Measurements from ENCODE around the gene CCDC71.

CCDC71 gene

GRCh38 chr3:49124203-49124602, 41.9 kb downstream of the CCDC71 start:
- Histone ChIP-seq H3K9ac (ENCODE audit: low read depth, low read length) (no peak overlapping the region), H3K4me3 (ENCODE audit: low read length) (no peak overlapping the region), H3K9me3 (replicated peaks; ENCODE audit: low read length) (no peaks in the 10 kb centered on the region), H3K4me2 (ENCODE audit: low read length) (no peak overlapping the region), H3K27me3 (ENCODE audit: control insufficient read depth, insufficient read depth, low read length) (no peaks in the 10 kb centered on the region), H3K36me3 (ENCODE audit: insufficient read depth, low read length) (peaks cover 76% of the 10 kb centered on the region), H3K4me1 (ENCODE audit: control insufficient read depth, insufficient read depth, low read length) (peaks cover 9% of the 10 kb centered on the region)

GRCh38 chr3:49123687-49124086, 42.4 kb downstream of the CCDC71 start:
- no peak overlapping the region for H3K4me3 ChIP-seq (ENCODE audit: low read length)
- H3K36me3 ChIP-seq (ENCODE audit: insufficient read depth, low read length) = peaks cover 71% of the 10 kb centered on the region
- H3K27me3 ChIP-seq (ENCODE audit: control insufficient read depth, insufficient read depth, low read length) = no peaks in the 10 kb centered on the region
- no peak overlapping the region for H3K4me2 ChIP-seq (ENCODE audit: low read length)
- H3K9ac ChIP-seq (ENCODE audit: low read depth, low read length) = no peak overlapping the region
- no peaks in the 10 kb centered on the region for H3K9me3 ChIP-seq (replicated peaks; ENCODE audit: low read length)
- peaks cover 15% of the 10 kb centered on the region for H3K4me1 ChIP-seq (ENCODE audit: control insufficient read depth, insufficient read depth, low read length)

- Histone ChIP-seq H3K4me3 (ENCODE audit: low read length) (no peak overlapping the region), H3K4me2 (ENCODE audit: low read length) (no peak overlapping the region), H3K9ac (ENCODE audit: low read depth, low read length) (no peak overlapping the region), H3K9me3 (replicated peaks; ENCODE audit: low read length) (no peaks in the 10 kb centered on the region), H3K36me3 (ENCODE audit: insufficient read depth, low read length) (peaks cover 69% of the 10 kb centered on the region), H3K27me3 (ENCODE audit: control insufficient read depth, insufficient read depth, low read length) (no peaks in the 10 kb centered on the region), H3K4me1 (ENCODE audit: control insufficient read depth, insufficient read depth, low read length) (peaks cover 16% of the 10 kb centered on the region)
Measured at GRCh38 chr3:49122886-49123545, 43.1 kb downstream of the CCDC71 start.

DNA sequence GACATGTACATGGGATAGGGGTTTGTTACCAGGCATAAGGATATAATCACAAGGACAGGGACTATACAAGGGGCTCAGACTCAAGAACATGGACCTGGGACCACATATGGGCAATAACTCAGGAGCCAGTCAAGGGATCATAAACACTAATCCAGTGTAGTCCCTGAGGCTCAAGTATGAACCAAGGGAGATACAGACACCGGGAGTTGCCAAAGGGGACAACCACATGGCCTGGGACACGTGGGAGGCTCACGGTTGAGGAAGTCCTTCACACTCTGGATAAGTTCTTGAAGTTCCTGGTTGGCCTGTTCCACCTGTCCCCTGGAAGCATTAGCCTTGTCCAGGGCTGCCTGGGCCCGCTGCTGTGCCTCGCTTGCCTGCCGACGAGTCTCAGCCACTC, 43.7 kb downstream of the CCDC71 start:
- Histone ChIP-seq H3K4me3 (ENCODE audit: low read length) (no peak overlapping the region), H3K9me3 (replicated peaks; ENCODE audit: low read length) (no peaks in the 10 kb centered on the region), H3K27me3 (ENCODE audit: control insufficient read depth, insufficient read depth, low read length) (no peaks in the 10 kb centered on the region), H3K36me3 (ENCODE audit: insufficient read depth, low read length) (peaks cover 73% of the 10 kb centered on the region), H3K9ac (ENCODE audit: low read depth, low read length) (no peak overlapping the region), H3K4me1 (ENCODE audit: control insufficient read depth, insufficient read depth, low read length) (peaks cover 16% of the 10 kb centered on the region), H3K4me2 (ENCODE audit: low read length) (no peak overlapping the region)

- Histone ChIP-seq H3K4me1 (ENCODE audit: control insufficient read depth, insufficient read depth, low read length) (peaks cover 16% of the 10 kb centered on the region), H3K36me3 (ENCODE audit: insufficient read depth, low read length) (peaks cover 75% of the 10 kb centered on the region), H3K9me3 (replicated peaks; ENCODE audit: low read length) (no peaks in the 10 kb centered on the region), H3K9ac (ENCODE audit: low read depth, low read length) (no peak overlapping the region), H3K4me3 (ENCODE audit: low read length) (no peak overlapping the region), H3K27me3 (ENCODE audit: control insufficient read depth, insufficient read depth, low read length) (no peaks in the 10 kb centered on the region), H3K4me2 (ENCODE audit: low read length) (no peak overlapping the region)
Measured at GRCh38 chr3:49122022-49122421, 44.1 kb downstream of the CCDC71 start.

- H3K27me3 ChIP-seq (ENCODE audit: control insufficient read depth, insufficient read depth, low read length) = no peaks in the 10 kb centered on the region
- peak overlapping the region; percentile 96 for H3K4me3 ChIP-seq (ENCODE audit: low read length)
- peak overlapping the region; percentile 98 for H3K9ac ChIP-seq (ENCODE audit: low read depth, low read length)
- peaks cover 75% of the 10 kb centered on the region for H3K36me3 ChIP-seq (ENCODE audit: insufficient read depth, low read length)
- no peaks in the 10 kb centered on the region for H3K9me3 ChIP-seq (replicated peaks; ENCODE audit: low read length)
- peak overlapping the region; percentile 51 for H3K4me2 ChIP-seq (ENCODE audit: low read length)
- peaks cover 16% of the 10 kb centered on the region for H3K4me1 ChIP-seq (ENCODE audit: control insufficient read depth, insufficient read depth, low read length)
Measured at GRCh38 chr3:49121132-49121736, 44.9 kb downstream of the CCDC71 start.

DNA sequence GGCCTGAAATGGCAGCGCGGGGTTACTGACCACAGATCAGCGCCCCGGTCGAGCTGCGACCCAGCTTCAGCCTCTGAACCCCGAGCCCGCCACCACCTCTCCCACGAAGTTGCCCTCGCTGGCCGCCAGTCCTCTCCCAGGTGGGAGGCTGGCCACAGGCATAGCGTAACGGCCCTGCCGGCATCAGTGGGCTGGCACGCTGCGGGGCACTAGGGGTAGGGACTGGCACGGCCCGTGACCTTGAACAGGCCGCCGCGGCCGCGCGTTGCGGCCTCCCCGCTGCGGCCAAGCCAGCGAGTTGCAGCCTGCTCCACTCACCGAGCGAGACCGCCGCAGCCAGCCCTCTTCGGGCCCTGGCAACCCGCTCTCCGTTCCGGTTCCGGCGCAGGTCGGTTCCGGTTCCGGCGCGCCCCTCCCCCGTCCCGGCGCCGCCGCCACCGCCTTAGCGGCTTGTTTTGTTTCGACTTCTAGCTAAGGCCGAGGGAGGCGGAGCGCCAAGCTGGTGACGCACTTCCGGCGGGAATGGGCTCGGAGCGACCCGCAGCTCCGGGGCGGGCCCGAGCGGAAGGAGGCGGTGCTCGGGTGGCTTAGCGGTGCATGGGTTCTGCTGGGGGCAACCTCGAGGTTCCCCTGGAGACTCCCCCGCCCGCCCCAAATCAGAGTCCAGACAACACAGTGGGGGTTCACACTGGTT, 45.5 kb downstream of the CCDC71 start, which contains the start of gene USP19:
USP19 (minus strand) TSS at position 386 of the 694 bp plus-strand sequence. CDS start 1,678 bp downstream, outside the sequence.
- Histone ChIP-seq H3K4me2 (ENCODE audit: low read length) (peak within 1 kb of the TSS; percentile 98), H3K36me3 (ENCODE audit: insufficient read depth, low read length) (peaks cover 75% of the 10 kb centered on the region), H3K4me3 (ENCODE audit: low read length) (peak within 1 kb of the TSS; percentile 96), H3K9me3 (replicated peaks; ENCODE audit: low read length) (no peaks in the 10 kb centered on the region), H3K4me1 (ENCODE audit: control insufficient read depth, insufficient read depth, low read length) (peaks cover 16% of the 10 kb centered on the region), H3K27me3 (ENCODE audit: control insufficient read depth, insufficient read depth, low read length) (no peaks in the 10 kb centered on the region), H3K9ac (ENCODE audit: low read depth, low read length) (peak within 1 kb of the TSS; percentile 98)

DNA sequence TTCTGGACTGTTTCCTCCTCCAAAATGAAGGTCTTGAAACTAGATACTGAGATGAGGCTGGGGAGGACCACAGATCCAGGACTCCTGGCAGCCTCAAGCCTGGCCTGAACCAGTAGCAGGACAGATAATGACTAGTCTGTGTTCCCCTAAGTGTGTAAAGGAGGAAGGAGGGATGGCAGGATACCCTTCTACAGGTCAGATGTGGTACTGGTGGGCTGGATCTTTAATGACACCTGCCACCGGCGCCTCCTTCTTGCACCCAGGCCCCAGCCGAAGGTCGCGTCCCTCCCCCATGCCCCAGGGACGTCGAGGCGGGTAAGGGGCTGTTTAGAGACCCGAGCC, 46.1 kb downstream of the CCDC71 start:
- peak overlapping the region; percentile 96 for H3K4me3 ChIP-seq (ENCODE audit: low read length)
- H3K4me2 ChIP-seq (ENCODE audit: low read length) = peak overlapping the region; percentile 98
- peak overlapping the region; percentile 98 for H3K9ac ChIP-seq (ENCODE audit: low read depth, low read length)
- no peaks in the 10 kb centered on the region for H3K9me3 ChIP-seq (replicated peaks; ENCODE audit: low read length)
- no peaks in the 10 kb centered on the region for H3K27me3 ChIP-seq (ENCODE audit: control insufficient read depth, insufficient read depth, low read length)
- H3K4me1 ChIP-seq (ENCODE audit: control insufficient read depth, insufficient read depth, low read length) = peaks cover 16% of the 10 kb centered on the region
- H3K36me3 ChIP-seq (ENCODE audit: insufficient read depth, low read length) = peaks cover 76% of the 10 kb centered on the region

GRCh38 chr3:49119439-49119838, 46.7 kb downstream of the CCDC71 start:
- Histone ChIP-seq H3K4me1 (ENCODE audit: control insufficient read depth, insufficient read depth, low read length) (peaks cover 16% of the 10 kb centered on the region), H3K9ac (ENCODE audit: low read depth, low read length) (peak overlapping the region; percentile 98), H3K4me2 (ENCODE audit: low read length) (peak overlapping the region; percentile 98), H3K9me3 (replicated peaks; ENCODE audit: low read length) (no peaks in the 10 kb centered on the region), H3K36me3 (ENCODE audit: insufficient read depth, low read length) (peaks cover 76% of the 10 kb centered on the region), H3K27me3 (ENCODE audit: control insufficient read depth, insufficient read depth, low read length) (no peaks in the 10 kb centered on the region), H3K4me3 (ENCODE audit: low read length) (peak overlapping the region; percentile 96)

DNA sequence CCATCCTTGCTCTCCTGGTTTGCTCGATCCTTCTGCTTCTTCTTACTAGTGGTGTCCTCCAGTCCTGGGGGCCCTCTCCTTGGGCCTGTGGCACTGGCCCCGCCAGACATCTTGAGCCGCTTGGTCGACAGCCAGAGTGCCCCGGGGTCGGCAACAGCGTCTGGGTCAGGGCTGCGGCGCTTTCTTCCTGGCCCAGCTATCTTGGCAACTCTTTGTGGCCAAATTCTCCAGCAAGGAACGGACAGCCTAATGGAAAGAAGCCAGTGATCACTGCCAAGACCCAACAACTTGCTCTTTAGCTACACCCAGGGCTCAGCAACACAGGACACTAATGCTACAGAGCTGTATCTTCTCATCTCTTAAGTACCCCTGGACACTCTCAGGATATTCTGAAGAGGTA, 47.1 kb downstream of the CCDC71 start:
- Histone ChIP-seq H3K36me3 (ENCODE audit: insufficient read depth, low read length) (peaks cover 76% of the 10 kb centered on the region), H3K4me2 (ENCODE audit: low read length) (peak overlapping the region; percentile 98), H3K27me3 (ENCODE audit: control insufficient read depth, insufficient read depth, low read length) (no peaks in the 10 kb centered on the region), H3K4me3 (ENCODE audit: low read length) (peak overlapping the region; percentile 96), H3K9ac (ENCODE audit: low read depth, low read length) (peak overlapping the region; percentile 98), H3K4me1 (ENCODE audit: control insufficient read depth, insufficient read depth, low read length) (peaks cover 16% of the 10 kb centered on the region), H3K9me3 (replicated peaks; ENCODE audit: low read length) (no peaks in the 10 kb centered on the region)

Data from skeletal muscle satellite cell (primary cell).